IMR-90 (cell line): ENCODE measurements around the gene ARHGAP15. TPM values are rescaled to one million over a fixed set of nuclear protein-coding genes. Genes with fewer than 3 reads are reported as not detected.

Experiments
- ATAC-seq: fragments of 200-7000 bp; cut with Tn5 transposase; 2 replicates; pipeline ENCODE4 v1.9.1; 2020; ENCODE audit warnings: low read depth, mild to moderate bottlenecking, moderate library complexity
- BruUV-seq: library from RNA; stranded (reverse); fragments of 400-500 nt; replicated peaks from 2 replicates; lab custom pipeline; 2021; lab: Mats Ljungman, UMichigan
- CTCF ChIA-PET: fragments of 300-600 bp; formaldehyde crosslinking; extraction: SDS; loops from one replicate; lab custom pipeline; 2021; ENCODE audit warnings: antibody characterized with exemption; lab: Yijun Ruan, JAX
- POLR2A ChIA-PET: fragments of 300-600 bp; sonication (Branson Sonifier 250); formaldehyde crosslinking; loops from one replicate; lab custom pipeline; 2022; ENCODE audit warnings: antibody characterized with exemption; ENCODE audit not compliant: unreplicated experiment; lab: Charles Lee
- DNase-seq: peaks from one replicate; pipeline ENCODE4 v3.0.0; 2013
- H2AFZ ChIP-seq: replicated peaks from 2 replicates; pipeline ENCODE3; 2013; ENCODE audit warnings: low read length, mild to moderate bottlenecking; ENCODE audit not compliant: poor library complexity
- H2AK5ac ChIP-seq: 2 replicates; pipeline ENCODE4 v1.6.1; 2013; ENCODE audit warnings: low read depth, low read length, inconsistent platforms
- H2AK9ac ChIP-seq: replicated peaks from 2 replicates; pipeline ENCODE3; 2013; ENCODE audit warnings: mild to moderate bottlenecking, low read depth, low read length, moderate library complexity; ENCODE audit not compliant: poor library complexity
- H2BK120ac ChIP-seq: 2 replicates; pipeline ENCODE4 v1.6.1; 2013; ENCODE audit warnings: low read depth, low read length, inconsistent platforms
- H2BK15ac ChIP-seq: 3 replicates; pipeline ENCODE4 v1.6.1; 2013; ENCODE audit warnings: low read depth, low read length, inconsistent platforms
- H2BK20ac ChIP-seq: 2 replicates; pipeline ENCODE4 v1.6.1; 2013; ENCODE audit warnings: low read depth, mild to moderate bottlenecking, inconsistent platforms, low read length, moderate library complexity
- H2BK5ac ChIP-seq: 2 replicates; pipeline ENCODE4 v1.6.1; 2013; ENCODE audit warnings: mild to moderate bottlenecking, low read depth, low read length, inconsistent platforms; ENCODE audit not compliant: poor library complexity, severe bottlenecking
- H3K14ac ChIP-seq: replicated peaks from 2 replicates; pipeline ENCODE4 v1.6.1; 2013; ENCODE audit warnings: low read depth, low read length, inconsistent platforms
- H3K18ac ChIP-seq: 2 replicates; pipeline ENCODE4 v1.6.1; 2013; ENCODE audit warnings: low read depth, low read length, control low read depth
- H3K23ac ChIP-seq: 2 replicates; pipeline ENCODE4 v1.6.1; 2013; ENCODE audit warnings: low read depth, low read length, inconsistent platforms
- H3K27ac ChIP-seq: 2 replicates; pipeline ENCODE4 v1.5.1; 2013; ENCODE audit warnings: mild to moderate bottlenecking, control low read depth, low read length; ENCODE audit not compliant: insufficient read depth
- H3K27me3 ChIP-seq: 2 replicates; pipeline ENCODE4 v1.6.1; 2013; ENCODE audit warnings: low read length; ENCODE audit not compliant: control insufficient read depth, insufficient read depth
- H3K36me3 ChIP-seq: 2 replicates; pipeline ENCODE4 v1.6.1; 2013; ENCODE audit warnings: low read length, mixed read lengths; ENCODE audit not compliant: control insufficient read depth, insufficient read depth
- H3K4ac ChIP-seq: 2 replicates; pipeline ENCODE4 v1.6.1; 2013; ENCODE audit warnings: low read depth, low read length, inconsistent platforms
- H3K4me1 ChIP-seq: 2 replicates; pipeline ENCODE4 v1.6.1; 2013; ENCODE audit warnings: low read length, mixed read lengths; ENCODE audit not compliant: control insufficient read depth, insufficient read depth
- H3K4me2 ChIP-seq: 2 replicates; pipeline ENCODE4 v1.6.1; 2013; ENCODE audit warnings: low read depth, mild to moderate bottlenecking, control low read depth, low read length, moderate library complexity
- H3K4me3 ChIP-seq: 2 replicates; pipeline ENCODE4 v1.5.1; 2013; ENCODE audit warnings: low read depth, mild to moderate bottlenecking, control low read depth, low read length, moderate library complexity; ENCODE audit not compliant: insufficient read depth
- H3K56ac ChIP-seq: 2 replicates; pipeline ENCODE4 v1.6.1; 2013; ENCODE audit warnings: low read length, inconsistent platforms; ENCODE audit not compliant: insufficient read depth; ENCODE audit errors: extremely low read depth
- H3K79me1 ChIP-seq, 2 experiments: 2 replicates each; pipeline ENCODE4 v1.6.1; 2013; ENCODE audit warnings: low read length in 2 of 2, inconsistent platforms in 1 of 2, low read depth in 1 of 2
- H3K9ac ChIP-seq: 2 replicates; pipeline ENCODE4 v1.6.1; 2013; ENCODE audit warnings: low read depth, low read length, control low read depth
- H3K9me1 ChIP-seq: 2 replicates; pipeline ENCODE4 v1.6.1; 2013; ENCODE audit warnings: low read length, inconsistent platforms; ENCODE audit not compliant: insufficient read depth
- H3K9me3 ChIP-seq: 2 replicates; pipeline ENCODE4 v1.6.1; 2013; ENCODE audit warnings: low read length; ENCODE audit not compliant: control insufficient read depth, insufficient read depth
- H4K20me1 ChIP-seq: 2 replicates; pipeline ENCODE4 v1.6.1; 2013; ENCODE audit warnings: low read length, inconsistent platforms; ENCODE audit not compliant: insufficient read depth
- H4K5ac ChIP-seq: 2 replicates; pipeline ENCODE4 v1.6.1; 2013; ENCODE audit warnings: mild to moderate bottlenecking, low read depth, low read length, control low read depth
- H4K8ac ChIP-seq, 2 experiments: 2 replicates each; pipeline ENCODE4 v1.6.1; 2013; ENCODE audit warnings: low read depth in 2 of 2, low read length in 2 of 2, control low read depth in 1 of 2, inconsistent platforms in 1 of 2
- H4K91ac ChIP-seq: 2 replicates; pipeline ENCODE4 v1.6.1; 2013; ENCODE audit warnings: low read depth, low read length, inconsistent platforms; ENCODE audit not compliant: insufficient read depth
- CEBPB ChIP-seq: IDR thresholded peaks from 2 replicates; pipeline ENCODE4 v1.6.1; 2012; ENCODE audit warnings: low read depth, low read length, improper control_type of control experiment
- CHD1 ChIP-seq: IDR thresholded peaks from 2 replicates; pipeline ENCODE4 v1.6.1; 2012; ENCODE audit warnings: low read depth, low read length, improper control_type of control experiment
- FOS ChIP-seq: fragments of 150-350 bp; IDR thresholded peaks from 2 replicates; pipeline ENCODE4 v1.6.1; 2016; ENCODE audit warnings: low read depth, low read length
- MXI1 ChIP-seq: IDR thresholded peaks from 2 replicates; pipeline ENCODE4 v1.6.1; 2012; ENCODE audit warnings: low read depth, mild to moderate bottlenecking, low read length, moderate library complexity, borderline replicate concordance
- NFE2L2 ChIP-seq: fragments of 150-350 bp; IDR thresholded peaks from 2 replicates; pipeline ENCODE4 v1.6.1; 2016; ENCODE audit warnings: low read depth, mild to moderate bottlenecking, low read length
- RAD21 ChIP-seq: IDR thresholded peaks from 2 replicates; pipeline ENCODE4 v1.6.1; 2012; ENCODE audit warnings: low read length, improper control_type of control experiment
- RFX5 ChIP-seq: IDR thresholded peaks from 2 replicates; pipeline ENCODE4 v1.8.0; 2012; ENCODE audit warnings: low read depth, mild to moderate bottlenecking, low read length, moderate library complexity
- SMC3 ChIP-seq: fragments of 150-350 bp; IDR thresholded peaks from 2 replicates; pipeline ENCODE4 v1.6.1; 2016; ENCODE audit warnings: low read depth, mild to moderate bottlenecking, antibody characterized with exemption, low read length, moderate library complexity
- USF2 ChIP-seq: fragments of 150-350 bp; IDR thresholded peaks from 2 replicates; pipeline ENCODE4 v1.6.1; 2017; ENCODE audit warnings: mild to moderate bottlenecking, antibody characterized with exemption, low read length, low read depth
- WGBS, 2 experiments: methylation state at CpG; one replicate each; pipeline versions ENCODE4 v1.1.5 to v1.1.7; 2013; ENCODE audit warnings: missing lambda C conversion rate in 2 of 2; ENCODE audit not compliant: insufficient read length in 1 of 2; ENCODE audit errors: extremely low coverage in 2 of 2; 5-methylcytosine and 5-hydroxymethylcytosine counted together
- dilution Hi-C: fragments of 300-500 bp; cut with HindIII; formaldehyde crosslinking; loops from one replicate; pipeline ENCODE4 v1.14.3; 2018; ENCODE audit warnings: low sequenced_read_pairs; ENCODE audit not compliant: unreplicated experiment
- in situ Hi-C: fragments of 300-500 bp; cut with MboI; formaldehyde crosslinking; loops from 3 replicates; pipeline ENCODE4 v1.14.3; 2019; ENCODE audit warnings: low sequenced_read_pairs, inconsistent platforms, mixed read lengths
- intact Hi-C: fragments of 100-400 bp; cut with micrococcal nuclease; formaldehyde crosslinking; loops from 2 replicates; pipeline ENCODE4 v1.10.0; 2022
- polyA plus RNA-seq, 3 experiments: library from polyadenylated mRNA; depleted of rRNA; stranded (reverse); fragments of >200 nt; gene quantifications; 2 replicates each; pipeline ENCODE4 v1.2.3, GENCODE V29; 2012; ENCODE audit warnings: low replicate concordance in 1 of 3
- total RNA-seq: library from RNA; depleted of rRNA; stranded (reverse); fragments of >200 nt; gene quantifications from 2 replicates; pipeline ENCODE4 v1.2.3, GENCODE V29; 2012

Gene ARHGAP15
- total and polyA plus RNA-seq, 2 of the 4 experiments (the other 2 are of a cell fraction) = not detected

- no peaks in the 10 kb centered on the region for H3K9me1 ChIP-seq
- no TSS peak for BruUV-seq
- H2AK9ac ChIP-seq = no peak overlapping the region
- no peak overlapping the region for H4K8ac ChIP-seq
- ChIA-PET POLR2A (no interaction called here), CTCF (no interaction called here)
- dilution Hi-C loops (no loop called here), in situ Hi-C loops (no loop called here), intact Hi-C loops (loop anchor here (10.0 kb wide), 1 partner anchor 374 kb away; no protein-coding TSS in a partner anchor)
- no peak overlapping the region for H2AK5ac ChIP-seq
- no peaks in the 10 kb centered on the region for H3K36me3 ChIP-seq
- H3K18ac ChIP-seq = no peak overlapping the region
- no peak overlapping the region for H2BK20ac ChIP-seq
- H4K20me1 ChIP-seq = no peaks in the 10 kb centered on the region
- H3K9ac ChIP-seq = no peak overlapping the region
- no peak overlapping the region for H3K27ac ChIP-seq
- TF ChIP-seq RAD21 = no peak
- TF ChIP-seq CHD1 = no peak
- TF ChIP-seq FOS = no peak
- no peak for TF ChIP-seq SMC3
- TF ChIP-seq RFX5 = no peak
- TF ChIP-seq USF2 = no peak
- TF ChIP-seq CEBPB = no peak
- TF ChIP-seq MXI1 = no peak
- TF ChIP-seq NFE2L2 = no peak
- no CpG with 5 or more reads among the region's 2 CpGs for WGBS, 2 experiments
- H3K9me3 ChIP-seq = no peaks in the 10 kb centered on the region
- no peak overlapping the region for H3K4me3 ChIP-seq
- H3K4ac ChIP-seq = no peak overlapping the region
- no peak overlapping the region for H2BK5ac ChIP-seq
- H3K27me3 ChIP-seq = no peaks in the 10 kb centered on the region
- no peak overlapping the region for H2AFZ ChIP-seq
- no peak overlapping the region for H2BK15ac ChIP-seq
- H3K14ac ChIP-seq = no peak overlapping the region
- H4K5ac ChIP-seq = no peak overlapping the region
- H3K4me2 ChIP-seq = no peak overlapping the region
- no peak for DNase-seq
- no peak overlapping the region for H3K23ac ChIP-seq
- no peaks in the 10 kb centered on the region for H3K79me1 ChIP-seq
- no peak for ATAC-seq
- no peak overlapping the region for H4K91ac ChIP-seq
- no peak overlapping the region for H3K56ac ChIP-seq
- H2BK120ac ChIP-seq = no peak overlapping the region
- 0 out of 2 replicates have a peak, but pooled peaks cover 2% of the 10 kb centered on the region for H3K4me1 ChIP-seq
Observed at GRCh38 chr2:143700865-143701264, 571.6 kb downstream of the ARHGAP15 start.
